Activated T-cell treated with anti-CD3 and anti-CD28 coated beads, Interleukin-2, amount 50 U/mL, for 24 hours (primary cell): Measurements from ENCODE around the gene KRT5.

Source experiments
- DNase-seq: peaks from one replicate; pipeline ENCODE4 v3.0.0-alpha.2; 2020
- H3K27ac Mint-ChIP-seq: 2 replicates; pipeline ENCODE4 v1.8.0; 2020; ENCODE audit warnings: mild to moderate bottlenecking, mixed read lengths
- H3K27me3 Mint-ChIP-seq: 2 replicates; pipeline ENCODE4 v1.8.0; 2020; ENCODE audit warnings: mixed read lengths
- H3K36me3 Mint-ChIP-seq: 2 replicates; pipeline ENCODE4 v1.8.0; 2020; ENCODE audit warnings: low read depth, mixed read lengths
- H3K4me1 Mint-ChIP-seq: 2 replicates; pipeline ENCODE4 v1.8.0; 2020; ENCODE audit warnings: low read depth, mixed read lengths
- H3K4me3 Mint-ChIP-seq: 2 replicates; pipeline ENCODE4 v1.8.0; 2020; ENCODE audit warnings: mild to moderate bottlenecking, moderate library complexity, mixed read lengths
- H3K9me3 Mint-ChIP-seq: 2 replicates; pipeline ENCODE4 v1.8.0; 2020; ENCODE audit warnings: mixed read lengths

Gene KRT5

DNA sequence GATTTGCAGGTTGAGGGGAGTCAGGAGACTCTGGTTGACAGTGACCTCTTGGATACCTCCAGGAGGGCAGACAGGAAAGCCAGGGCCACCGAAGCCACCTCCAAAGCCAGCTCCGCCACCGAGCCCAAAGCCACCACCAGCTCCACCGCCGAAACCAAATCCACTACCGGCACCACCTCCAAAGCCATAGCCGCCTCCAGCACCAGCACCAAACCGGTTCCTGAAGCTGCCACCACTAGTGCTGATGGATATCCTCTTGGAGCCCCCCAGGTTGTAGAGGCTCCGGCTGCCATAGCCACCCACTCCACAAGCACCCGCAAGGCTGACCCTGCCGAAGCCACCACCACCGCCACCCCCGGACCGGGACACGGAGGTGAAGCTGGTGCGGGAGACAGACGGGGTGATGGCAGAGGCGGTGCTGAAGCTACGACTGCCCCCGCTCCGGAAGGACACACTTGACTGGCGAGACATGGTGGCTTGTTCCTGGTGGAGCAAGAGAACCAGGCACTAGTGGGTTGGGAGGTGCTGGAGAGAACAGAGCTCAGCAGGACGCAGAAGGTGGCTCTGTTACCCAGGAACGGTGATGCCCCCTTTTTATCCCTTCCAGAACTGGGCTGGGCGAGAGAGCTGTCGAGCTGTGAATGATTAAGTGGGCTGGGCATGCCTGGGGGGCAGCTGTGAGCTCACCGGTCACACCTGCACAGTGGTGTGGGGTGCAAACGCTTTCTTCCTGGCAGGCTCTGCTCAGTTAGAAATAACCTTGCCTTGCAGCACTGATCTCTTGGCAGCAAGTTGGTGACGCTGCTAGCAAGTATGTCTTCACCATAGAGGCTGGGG is at the start of gene KRT5:
TSS of gene KRT5 (minus strand) at position 569 of the 837 bp plus-strand sequence. CDS start at position 471, 98 bp downstream.
- Mint-ChIP-seq H3K4me1 (no peaks in the 10 kb centered on the region), H3K27ac (no peak within 1 kb of the TSS), H3K36me3 (no peaks in the 10 kb centered on the region)

DNA sequence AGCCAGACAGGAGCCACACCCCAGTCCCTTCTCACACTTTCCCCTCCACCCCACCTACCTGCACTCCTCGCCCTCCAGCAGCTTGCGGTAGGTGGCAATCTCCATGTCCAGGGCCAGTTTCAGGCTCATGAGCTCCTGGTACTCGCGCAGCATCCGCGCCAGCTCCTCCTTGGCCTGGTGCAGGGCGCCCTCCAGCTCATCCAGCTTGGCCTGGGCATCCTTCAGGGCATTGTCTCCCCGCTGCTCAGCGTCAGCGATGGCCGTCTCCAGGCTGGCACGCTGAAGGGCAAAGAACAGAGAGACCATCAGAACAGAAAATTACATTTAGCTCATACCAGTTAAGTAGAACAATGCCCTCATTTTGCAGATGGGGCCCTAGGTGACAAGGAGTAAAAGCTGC is 47.9 kb upstream of the KRT5 start:
- no peaks in the 10 kb centered on the region for H3K36me3 Mint-ChIP-seq
- H3K4me1 Mint-ChIP-seq = no peaks in the 10 kb centered on the region
- H3K4me3 Mint-ChIP-seq = no peak overlapping the region
- no peaks in the 10 kb centered on the region for H3K9me3 Mint-ChIP-seq
- no peak overlapping the region for H3K27ac Mint-ChIP-seq
- peaks cover 18% of the 10 kb centered on the region for H3K27me3 Mint-ChIP-seq
- no peak for DNase-seq

More for the DNA sequence above, at the start of gene KRT5:
- Mint-ChIP-seq H3K27me3 (no peaks in the 10 kb centered on the region), H3K4me3 (no peak within 1 kb of the TSS), H3K9me3 (no peaks in the 10 kb centered on the region)
- no peak for DNase-seq

DNA sequence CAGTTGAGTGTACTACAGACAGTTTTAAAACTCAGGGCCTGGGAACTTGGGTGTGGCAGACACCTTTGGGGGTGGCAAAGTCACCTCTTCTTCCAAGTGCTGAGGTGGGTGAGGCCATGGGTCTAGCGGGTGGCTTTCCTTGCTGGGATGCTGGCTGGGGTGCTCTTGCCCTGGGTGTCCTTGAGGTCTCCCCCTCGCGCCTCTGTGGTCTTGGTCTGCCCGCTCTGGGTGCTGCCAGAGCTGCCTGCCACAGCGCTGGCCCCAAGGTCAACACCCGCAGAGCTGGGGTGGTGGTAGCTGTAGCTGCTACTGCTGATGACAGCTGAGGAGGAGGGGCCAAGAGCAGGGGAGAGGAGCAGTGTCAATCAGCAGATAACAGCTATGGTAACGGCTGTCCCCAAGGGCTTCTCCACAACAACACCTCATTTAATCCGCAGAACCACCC is 46.7 kb upstream of the KRT5 start:
- peaks cover 18% of the 10 kb centered on the region for H3K27me3 Mint-ChIP-seq
- no peak overlapping the region for H3K27ac Mint-ChIP-seq
- DNase-seq = no peak
- no peaks in the 10 kb centered on the region for H3K9me3 Mint-ChIP-seq
- no peaks in the 10 kb centered on the region for H3K4me1 Mint-ChIP-seq
- H3K36me3 Mint-ChIP-seq = no peaks in the 10 kb centered on the region
- no peak overlapping the region for H3K4me3 Mint-ChIP-seq

DNA sequence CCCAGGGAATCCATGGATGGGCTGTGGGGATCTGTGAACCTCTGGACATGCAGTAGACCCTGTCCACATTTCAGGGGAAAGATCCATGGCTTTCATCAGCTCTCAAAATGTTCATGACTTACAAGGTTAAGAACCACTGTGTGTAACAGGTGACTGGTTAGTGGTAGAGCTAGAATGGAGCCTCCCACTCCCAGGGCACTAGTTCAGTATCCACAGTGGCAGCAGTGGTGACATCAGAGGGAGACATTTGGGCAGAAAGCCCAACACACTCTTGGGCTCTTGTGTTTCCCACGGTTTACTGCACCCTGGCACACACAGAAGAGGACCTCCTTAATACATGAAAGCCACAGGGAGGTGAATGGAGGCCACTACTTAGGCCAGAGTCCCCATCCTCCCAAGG is 44.4 kb upstream of the KRT5 start:
- Mint-ChIP-seq H3K4me3 (no peak overlapping the region), H3K36me3 (no peaks in the 10 kb centered on the region), H3K27ac (no peak overlapping the region), H3K27me3 (peaks cover 24% of the 10 kb centered on the region), H3K9me3 (no peaks in the 10 kb centered on the region), H3K4me1 (no peaks in the 10 kb centered on the region)
- DNase-seq = no peak

DNA sequence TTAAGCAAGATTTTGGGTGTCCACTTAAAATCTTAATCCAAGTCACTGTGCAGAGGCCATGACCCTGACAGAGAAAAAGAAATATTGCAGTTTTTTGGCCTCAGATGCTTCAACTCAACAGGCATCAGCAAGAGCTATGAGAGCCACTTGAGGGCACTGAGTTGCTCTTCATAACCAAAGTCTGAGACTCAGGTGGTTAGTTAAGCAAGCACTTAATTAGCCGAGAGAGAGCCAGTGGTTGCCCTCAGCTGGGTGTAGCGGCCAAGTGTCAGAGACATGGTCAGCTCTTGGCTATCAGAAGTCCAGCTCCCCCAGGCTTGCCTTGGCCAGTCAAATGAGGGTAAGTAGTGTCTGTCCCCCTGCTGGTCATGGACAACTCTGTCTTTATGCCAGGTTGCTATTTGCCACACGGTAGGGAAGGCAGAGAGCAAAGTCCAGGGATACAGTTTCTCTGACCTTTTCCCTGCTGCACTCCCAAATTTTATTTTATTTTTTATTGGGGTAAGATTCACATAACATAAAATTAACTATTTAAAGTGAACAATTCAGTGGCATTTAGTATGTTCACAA is 41.8 kb upstream of the KRT5 start:
- H3K4me1 Mint-ChIP-seq = no peaks in the 10 kb centered on the region
- H3K4me3 Mint-ChIP-seq = no peak overlapping the region
- no peaks in the 10 kb centered on the region for H3K9me3 Mint-ChIP-seq
- H3K27me3 Mint-ChIP-seq = peaks cover 18% of the 10 kb centered on the region
- H3K27ac Mint-ChIP-seq = no peak overlapping the region
- H3K36me3 Mint-ChIP-seq = no peaks in the 10 kb centered on the region
- no peak for DNase-seq

DNA sequence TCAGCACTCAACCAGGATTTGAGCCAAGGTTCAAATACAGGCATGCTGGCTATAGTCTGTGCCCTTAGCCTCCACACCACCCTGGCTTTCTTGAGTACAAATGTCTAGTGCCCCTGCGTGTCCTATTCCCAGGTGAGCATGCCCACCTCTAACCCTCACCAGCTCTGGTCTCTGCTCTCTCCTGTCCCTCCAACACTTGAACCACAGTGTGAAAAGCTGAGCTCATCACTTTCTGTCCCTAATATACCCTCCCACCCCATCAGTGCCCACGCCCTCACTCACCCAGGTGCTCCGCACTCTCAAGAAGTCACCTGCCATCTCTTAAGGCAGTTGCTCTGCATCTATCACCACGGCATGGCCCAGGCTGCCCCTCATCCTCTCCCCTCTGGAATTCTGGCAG is 39.8 kb upstream of the KRT5 start:
- Mint-ChIP-seq H3K27me3 (peaks cover 14% of the 10 kb centered on the region), H3K27ac (no peak overlapping the region), H3K4me1 (no peaks in the 10 kb centered on the region), H3K4me3 (no peak overlapping the region), H3K36me3 (no peaks in the 10 kb centered on the region), H3K9me3 (no peaks in the 10 kb centered on the region)
- no peak for DNase-seq

DNA sequence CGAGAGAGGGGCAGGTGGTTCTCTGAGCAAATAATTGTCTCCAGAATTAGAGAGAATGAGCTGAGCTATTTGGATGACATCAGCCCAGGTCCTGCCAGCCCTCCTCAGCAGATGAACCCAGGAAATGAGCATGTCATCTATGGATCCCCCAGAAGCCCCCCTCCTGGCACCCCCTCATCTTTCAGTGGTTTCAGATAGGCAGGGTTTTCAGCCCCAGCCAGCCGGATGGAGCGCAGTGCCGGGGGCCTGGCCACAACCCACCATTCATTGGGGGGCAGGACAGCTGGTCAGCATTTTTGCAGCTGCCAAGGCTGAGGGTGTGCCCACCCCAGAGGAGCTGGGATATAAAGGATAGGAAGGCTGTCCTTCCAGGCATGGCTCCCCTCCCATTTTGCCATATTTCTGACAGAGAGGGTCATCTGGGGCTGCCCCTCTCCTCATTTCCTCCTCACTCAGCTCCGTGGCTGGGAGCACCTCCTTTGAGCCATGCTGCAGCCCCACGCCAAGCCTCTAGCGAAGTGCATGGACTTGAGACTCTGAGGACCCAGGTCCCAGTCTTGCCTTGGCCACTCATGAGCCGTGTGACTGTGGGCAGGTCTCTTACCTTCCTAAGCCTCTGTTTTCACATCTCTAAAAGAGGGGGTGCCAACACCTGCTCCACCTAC is 38.7 kb upstream of the KRT5 start:
- no peak for DNase-seq
- Mint-ChIP-seq H3K4me1 (no peaks in the 10 kb centered on the region), H3K27ac (no peak overlapping the region), H3K27me3 (peaks cover 10% of the 10 kb centered on the region), H3K4me3 (no peak overlapping the region), H3K9me3 (no peaks in the 10 kb centered on the region), H3K36me3 (no peaks in the 10 kb centered on the region)

DNA sequence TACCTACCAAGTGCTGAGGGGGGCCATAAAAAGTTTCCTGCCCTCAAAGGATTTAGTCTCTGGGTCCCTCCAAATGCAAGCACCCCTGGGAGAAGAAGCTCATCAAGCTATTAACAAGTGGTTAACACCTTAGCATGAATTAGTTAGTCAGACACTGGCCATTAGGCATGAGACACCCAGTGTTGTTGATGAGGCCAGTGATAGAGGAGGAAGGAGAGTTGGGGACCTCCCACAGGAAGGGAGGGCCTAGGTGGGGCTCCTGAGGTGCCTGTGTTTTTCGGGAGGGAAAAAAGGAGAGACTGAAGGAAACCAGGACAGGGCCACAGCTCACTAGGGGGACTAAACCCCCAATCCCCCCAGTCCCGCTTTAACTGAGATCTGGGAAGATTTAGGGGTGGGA is 37.3 kb upstream of the KRT5 start:
- no peak for DNase-seq
- no peaks in the 10 kb centered on the region for H3K36me3 Mint-ChIP-seq
- H3K4me3 Mint-ChIP-seq = no peak overlapping the region
- H3K4me1 Mint-ChIP-seq = no peaks in the 10 kb centered on the region
- H3K27ac Mint-ChIP-seq = no peak overlapping the region
- H3K9me3 Mint-ChIP-seq = no peaks in the 10 kb centered on the region
- H3K27me3 Mint-ChIP-seq = peaks cover 10% of the 10 kb centered on the region

DNA sequence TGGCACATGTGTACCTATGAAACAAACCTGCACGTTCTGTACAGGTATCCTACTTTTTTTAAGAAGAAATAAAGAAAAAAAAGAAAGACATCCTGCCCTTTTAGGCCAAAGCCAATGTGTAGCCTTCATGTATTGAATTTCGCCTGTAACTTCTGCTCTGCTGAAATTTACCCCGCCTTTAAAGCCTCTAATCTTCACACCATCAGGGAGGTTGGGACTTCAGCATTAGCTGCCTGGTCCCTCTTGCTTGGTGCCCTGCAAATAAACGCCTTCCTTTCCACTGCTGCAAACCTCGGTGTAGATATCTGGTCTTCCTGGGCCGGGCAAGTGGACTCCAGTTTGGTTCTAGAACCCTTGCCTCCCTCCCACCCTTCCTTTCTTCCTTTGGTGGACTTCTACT is 35.4 kb upstream of the KRT5 start:
- Mint-ChIP-seq H3K4me1 (no peaks in the 10 kb centered on the region), H3K9me3 (no peaks in the 10 kb centered on the region), H3K36me3 (no peaks in the 10 kb centered on the region), H3K27ac (no peak overlapping the region), H3K27me3 (peaks cover 12% of the 10 kb centered on the region), H3K4me3 (no peak overlapping the region)
- no peak for DNase-seq

DNA sequence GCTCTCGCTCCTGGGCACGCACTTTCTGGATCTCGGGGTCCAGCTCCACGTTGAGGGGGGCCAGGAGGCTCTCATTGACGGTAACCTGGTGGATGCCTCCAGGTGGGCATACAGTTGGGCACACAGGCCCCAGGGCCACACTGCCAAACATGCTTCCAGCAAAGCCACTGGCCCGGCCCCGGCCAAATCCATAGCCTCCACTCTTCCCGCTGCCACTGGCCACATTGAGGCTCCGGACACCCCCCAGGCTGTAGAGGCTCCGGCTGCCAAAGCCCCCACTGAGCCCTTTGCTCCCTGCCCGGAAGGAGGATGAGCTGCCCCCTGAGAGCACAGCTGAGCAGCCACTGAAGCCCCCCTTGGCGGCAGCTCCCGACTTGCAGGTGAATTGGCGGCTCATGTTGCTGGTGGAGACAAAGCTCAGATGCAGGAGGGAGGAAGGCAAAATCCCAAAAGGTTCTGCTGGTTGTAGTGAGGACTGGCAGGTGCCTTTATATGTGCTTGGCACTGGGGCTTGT is 32.5 kb upstream of the KRT5 start, which contains the start of gene KRT71:
TSS of gene KRT71 (minus strand) at position 465 of the 515 bp plus-strand sequence. CDS start at position 397, 68 bp downstream.
- no peak within 1 kb of the TSS for H3K4me3 Mint-ChIP-seq

DNA sequence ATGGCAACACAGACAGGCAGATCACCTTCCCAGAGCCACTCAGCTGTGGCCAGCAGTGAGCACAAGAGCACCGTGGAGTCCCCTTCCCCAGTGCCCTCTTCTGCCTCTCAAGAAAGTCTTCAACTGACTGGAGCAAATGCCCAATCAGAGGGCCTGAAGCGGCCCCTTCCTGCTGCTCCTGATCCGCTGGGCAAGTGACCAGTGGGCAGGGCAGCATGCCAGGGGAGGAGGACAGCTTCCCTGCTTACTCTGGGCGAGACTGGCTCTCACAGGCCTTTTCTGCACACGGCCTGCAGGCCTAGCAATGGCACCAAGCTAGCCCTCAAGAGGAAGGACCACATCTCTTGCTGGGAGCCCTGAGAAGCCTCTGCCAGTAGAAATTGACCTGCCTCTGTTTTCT is 31.9 kb upstream of the KRT5 start:
- no peak overlapping the region for H3K27ac Mint-ChIP-seq
- H3K4me1 Mint-ChIP-seq = no peaks in the 10 kb centered on the region
- no peak overlapping the region for H3K4me3 Mint-ChIP-seq
- no peaks in the 10 kb centered on the region for H3K9me3 Mint-ChIP-seq
- H3K27me3 Mint-ChIP-seq = peaks cover 5% of the 10 kb centered on the region
- no peaks in the 10 kb centered on the region for H3K36me3 Mint-ChIP-seq
- no peak for DNase-seq

More for the DNA sequence above, 32.5 kb upstream of the KRT5 start, which contains the start of gene KRT71:
- Mint-ChIP-seq H3K9me3 (no peaks in the 10 kb centered on the region), H3K27me3 (peaks cover 5% of the 10 kb centered on the region), H3K36me3 (no peaks in the 10 kb centered on the region), H3K27ac (no peak within 1 kb of the TSS), H3K4me1 (no peaks in the 10 kb centered on the region)
- no peak for DNase-seq

DNA sequence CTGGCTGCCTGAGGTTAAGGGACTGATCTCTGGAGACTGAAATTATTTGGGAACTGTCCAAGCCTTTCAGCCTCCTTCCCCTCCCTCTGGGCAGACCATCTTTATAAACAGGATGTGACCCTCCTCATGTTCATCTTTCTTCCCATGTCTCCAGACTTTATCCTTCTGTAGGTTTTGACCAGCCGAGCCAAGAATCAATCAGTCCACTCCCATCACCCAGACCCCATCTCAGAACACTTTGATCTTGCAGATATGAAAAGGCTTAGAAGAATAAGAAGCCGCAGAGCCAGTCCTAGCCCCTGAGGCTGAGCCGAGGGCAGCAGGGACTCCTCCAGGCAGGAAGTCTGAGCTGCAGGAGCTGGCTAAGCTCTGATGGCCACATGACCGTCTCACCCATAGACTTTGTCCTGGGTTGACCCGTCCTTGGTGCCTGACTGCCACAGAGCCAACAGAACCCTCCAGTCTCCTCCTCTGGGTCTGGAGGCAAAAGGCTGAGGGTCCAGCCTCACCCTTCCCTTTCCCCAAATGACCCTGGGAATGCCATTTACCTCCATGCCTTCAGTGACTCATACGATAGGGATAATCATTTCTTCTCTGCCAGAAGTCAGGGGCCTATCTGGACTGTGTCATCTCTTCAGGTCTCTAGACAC is 31.1 kb upstream of the KRT5 start:
- no peak for DNase-seq
- Mint-ChIP-seq H3K27me3 (peaks cover 5% of the 10 kb centered on the region), H3K9me3 (no peaks in the 10 kb centered on the region), H3K36me3 (no peaks in the 10 kb centered on the region), H3K4me3 (no peak overlapping the region), H3K27ac (no peak overlapping the region), H3K4me1 (no peaks in the 10 kb centered on the region)

DNA sequence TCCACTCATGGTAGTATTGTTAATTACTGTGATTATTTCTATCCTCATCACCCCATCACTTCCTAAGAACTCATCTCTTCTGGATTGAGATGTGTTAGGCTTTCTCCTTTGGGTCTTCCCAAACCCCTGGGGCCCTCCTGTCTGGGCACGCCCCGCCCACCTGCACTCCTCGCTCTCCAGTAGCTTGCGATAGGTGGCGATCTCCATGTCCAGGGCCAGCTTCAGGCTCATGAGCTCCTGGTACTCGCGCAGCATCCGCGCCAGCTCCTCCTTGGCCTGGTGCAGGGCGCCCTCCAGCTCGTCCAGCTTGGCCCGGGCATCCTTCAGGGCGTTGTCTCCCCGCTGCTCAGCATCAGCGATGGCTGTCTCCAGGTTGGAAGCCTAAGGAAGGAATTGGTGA is 25.9 kb upstream of the KRT5 start:
- H3K27ac Mint-ChIP-seq = no peak overlapping the region
- H3K9me3 Mint-ChIP-seq = no peaks in the 10 kb centered on the region
- H3K36me3 Mint-ChIP-seq = no peaks in the 10 kb centered on the region
- peaks cover 3% of the 10 kb centered on the region for H3K4me1 Mint-ChIP-seq
- H3K27me3 Mint-ChIP-seq = peaks cover 1% of the 10 kb centered on the region
- no peak for DNase-seq
- no peak overlapping the region for H3K4me3 Mint-ChIP-seq
